HCT116 (cell line): ENCODE measurements around the gene MAGEB5.

ENCODE experiments used
- CEBPB ChIP-seq: IDR thresholded peaks from 2 replicates; pipeline ENCODE4 v1.6.1; 2012; ENCODE audit warnings: low read depth
- EGR1 ChIP-seq: IDR thresholded peaks from 2 replicates; pipeline ENCODE4 v1.6.1; 2012; ENCODE audit warnings: low read depth
- EZH2 ChIP-seq: fragments of 200-600 bp; sonication (generic); IDR thresholded peaks from 2 replicates; pipeline ENCODE4 v1.6.1; 2017; ENCODE audit warnings: antibody characterized with exemption, mixed run types
- POLR2A ChIP-seq: IDR thresholded peaks from 2 replicates; pipeline ENCODE4 v1.7.0; 2011; ENCODE audit warnings: borderline replicate concordance; ENCODE audit not compliant: insufficient read depth, insufficient read length; ENCODE audit errors: extremely low read depth
- POLR2AphosphoS5 ChIP-seq: IDR thresholded peaks from 2 replicates; pipeline ENCODE4 v1.6.1; 2011; ENCODE audit warnings: mild to moderate bottlenecking, low read depth, low read length, moderate library complexity
- RAD21 ChIP-seq: IDR thresholded peaks from 2 replicates; pipeline ENCODE4 v1.6.1; 2012; ENCODE audit warnings: low read depth, mild to moderate bottlenecking
- YY1 ChIP-seq: IDR thresholded peaks from 2 replicates; pipeline ENCODE4 v1.6.1; 2011; ENCODE audit warnings: low read length, low read depth, moderate library complexity, mild to moderate bottlenecking; ENCODE audit not compliant: insufficient replicate concordance; ENCODE audit errors: extremely low read depth
- ZNF274 ChIP-seq: fragments of 200-500 bp; sonication (Bioruptor generic); IDR thresholded peaks from 2 replicates; pipeline ENCODE4 v1.6.1; 2014; ENCODE audit warnings: mild to moderate bottlenecking, low read depth, low read length, inconsistent platforms
- TF ChIP-seq, protein P1 (sequence below), 3 experiments: fragments of 200-600 bp in 1 of 3; sonication (generic) in 1 of 3; IDR thresholded peaks in 2 of 3; conservative IDR thresholded peaks in 1 of 3; 2 replicates each; pipeline ENCODE4 v1.5.1; 2012 to 2017; ENCODE audit warnings: low read depth in 2 of 3, low read length in 2 of 3, antibody characterized with exemption in 1 of 3, borderline replicate concordance in 1 of 3, control low read depth in 1 of 3, mild to moderate bottlenecking in 1 of 3, mixed read lengths in 1 of 3, mixed run types in 1 of 3, moderate library complexity in 1 of 3; ENCODE audit not compliant: insufficient read depth in 1 of 3
- TF ChIP-seq, protein P2 (sequence below): IDR thresholded peaks from 2 replicates; pipeline ENCODE4 v1.6.1; 2012; ENCODE audit warnings: low read depth
- TF ChIP-seq, protein P3 (sequence below): IDR thresholded peaks from 2 replicates; pipeline ENCODE4 v1.6.1; 2011; ENCODE audit warnings: mild to moderate bottlenecking, low read length, moderate library complexity; ENCODE audit not compliant: insufficient replicate concordance; ENCODE audit errors: extremely low read depth

DNA sequence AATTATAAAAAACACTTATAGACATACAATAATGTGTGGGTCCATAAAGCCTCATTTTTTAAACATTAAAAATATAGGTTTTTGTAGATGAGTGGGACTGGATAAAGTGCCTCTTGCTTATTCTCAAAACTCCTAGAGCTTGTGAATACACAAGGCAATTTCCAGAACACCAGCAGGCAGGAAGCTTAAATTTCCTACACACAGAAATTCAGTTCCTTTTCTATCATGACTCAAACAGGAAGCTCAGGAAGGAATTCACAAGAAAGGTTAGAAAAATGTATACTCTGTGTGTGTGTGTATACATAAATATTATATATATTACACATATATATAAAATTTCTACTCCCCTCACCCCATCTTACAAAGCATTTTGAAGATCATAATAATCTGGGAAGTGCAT is 12.4 kb upstream of the MAGEB5 start:
- no peak for TF ChIP-seq EZH2
- TF ChIP-seq, protein P1, sequence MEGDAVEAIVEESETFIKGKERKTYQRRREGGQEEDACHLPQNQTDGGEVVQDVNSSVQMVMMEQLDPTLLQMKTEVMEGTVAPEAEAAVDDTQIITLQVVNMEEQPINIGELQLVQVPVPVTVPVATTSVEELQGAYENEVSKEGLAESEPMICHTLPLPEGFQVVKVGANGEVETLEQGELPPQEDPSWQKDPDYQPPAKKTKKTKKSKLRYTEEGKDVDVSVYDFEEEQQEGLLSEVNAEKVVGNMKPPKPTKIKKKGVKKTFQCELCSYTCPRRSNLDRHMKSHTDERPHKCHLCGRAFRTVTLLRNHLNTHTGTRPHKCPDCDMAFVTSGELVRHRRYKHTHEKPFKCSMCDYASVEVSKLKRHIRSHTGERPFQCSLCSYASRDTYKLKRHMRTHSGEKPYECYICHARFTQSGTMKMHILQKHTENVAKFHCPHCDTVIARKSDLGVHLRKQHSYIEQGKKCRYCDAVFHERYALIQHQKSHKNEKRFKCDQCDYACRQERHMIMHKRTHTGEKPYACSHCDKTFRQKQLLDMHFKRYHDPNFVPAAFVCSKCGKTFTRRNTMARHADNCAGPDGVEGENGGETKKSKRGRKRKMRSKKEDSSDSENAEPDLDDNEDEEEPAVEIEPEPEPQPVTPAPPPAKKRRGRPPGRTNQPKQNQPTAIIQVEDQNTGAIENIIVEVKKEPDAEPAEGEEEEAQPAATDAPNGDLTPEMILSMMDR (IDR thresholded peaks at IDR 0.05 in 2 of 3, conservative IDR thresholded peaks at IDR 0.05 in 1 of 3; ENCODE audit: borderline replicate concordance in 1 of 3, insufficient read depth in 1 of 3, low read depth in 2 of 3, low read length in 2 of 3), result no peak
- no peak for TF ChIP-seq POLR2A
- TF ChIP-seq POLR2AphosphoS5, result no peak
- no peak for TF ChIP-seq EGR1
- no peak for TF ChIP-seq RAD21
- no peak for TF ChIP-seq YY1
- TF ChIP-seq CEBPB, result no peak
- no peak for TF ChIP-seq ZNF274
- TF ChIP-seq, protein P2, sequence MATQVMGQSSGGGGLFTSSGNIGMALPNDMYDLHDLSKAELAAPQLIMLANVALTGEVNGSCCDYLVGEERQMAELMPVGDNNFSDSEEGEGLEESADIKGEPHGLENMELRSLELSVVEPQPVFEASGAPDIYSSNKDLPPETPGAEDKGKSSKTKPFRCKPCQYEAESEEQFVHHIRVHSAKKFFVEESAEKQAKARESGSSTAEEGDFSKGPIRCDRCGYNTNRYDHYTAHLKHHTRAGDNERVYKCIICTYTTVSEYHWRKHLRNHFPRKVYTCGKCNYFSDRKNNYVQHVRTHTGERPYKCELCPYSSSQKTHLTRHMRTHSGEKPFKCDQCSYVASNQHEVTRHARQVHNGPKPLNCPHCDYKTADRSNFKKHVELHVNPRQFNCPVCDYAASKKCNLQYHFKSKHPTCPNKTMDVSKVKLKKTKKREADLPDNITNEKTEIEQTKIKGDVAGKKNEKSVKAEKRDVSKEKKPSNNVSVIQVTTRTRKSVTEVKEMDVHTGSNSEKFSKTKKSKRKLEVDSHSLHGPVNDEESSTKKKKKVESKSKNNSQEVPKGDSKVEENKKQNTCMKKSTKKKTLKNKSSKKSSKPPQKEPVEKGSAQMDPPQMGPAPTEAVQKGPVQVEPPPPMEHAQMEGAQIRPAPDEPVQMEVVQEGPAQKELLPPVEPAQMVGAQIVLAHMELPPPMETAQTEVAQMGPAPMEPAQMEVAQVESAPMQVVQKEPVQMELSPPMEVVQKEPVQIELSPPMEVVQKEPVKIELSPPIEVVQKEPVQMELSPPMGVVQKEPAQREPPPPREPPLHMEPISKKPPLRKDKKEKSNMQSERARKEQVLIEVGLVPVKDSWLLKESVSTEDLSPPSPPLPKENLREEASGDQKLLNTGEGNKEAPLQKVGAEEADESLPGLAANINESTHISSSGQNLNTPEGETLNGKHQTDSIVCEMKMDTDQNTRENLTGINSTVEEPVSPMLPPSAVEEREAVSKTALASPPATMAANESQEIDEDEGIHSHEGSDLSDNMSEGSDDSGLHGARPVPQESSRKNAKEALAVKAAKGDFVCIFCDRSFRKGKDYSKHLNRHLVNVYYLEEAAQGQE, result no peak
- TF ChIP-seq, protein P3, sequence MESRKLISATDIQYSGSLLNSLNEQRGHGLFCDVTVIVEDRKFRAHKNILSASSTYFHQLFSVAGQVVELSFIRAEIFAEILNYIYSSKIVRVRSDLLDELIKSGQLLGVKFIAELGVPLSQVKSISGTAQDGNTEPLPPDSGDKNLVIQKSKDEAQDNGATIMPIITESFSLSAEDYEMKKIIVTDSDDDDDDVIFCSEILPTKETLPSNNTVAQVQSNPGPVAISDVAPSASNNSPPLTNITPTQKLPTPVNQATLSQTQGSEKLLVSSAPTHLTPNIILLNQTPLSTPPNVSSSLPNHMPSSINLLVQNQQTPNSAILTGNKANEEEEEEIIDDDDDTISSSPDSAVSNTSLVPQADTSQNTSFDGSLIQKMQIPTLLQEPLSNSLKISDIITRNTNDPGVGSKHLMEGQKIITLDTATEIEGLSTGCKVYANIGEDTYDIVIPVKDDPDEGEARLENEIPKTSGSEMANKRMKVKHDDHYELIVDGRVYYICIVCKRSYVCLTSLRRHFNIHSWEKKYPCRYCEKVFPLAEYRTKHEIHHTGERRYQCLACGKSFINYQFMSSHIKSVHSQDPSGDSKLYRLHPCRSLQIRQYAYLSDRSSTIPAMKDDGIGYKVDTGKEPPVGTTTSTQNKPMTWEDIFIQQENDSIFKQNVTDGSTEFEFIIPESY, result no peak
